Diencephalon (tissue), 1 donor: ENCODE measurements around the gene RPGRIP1L. TPM values are rescaled to one million over a fixed set of nuclear protein-coding genes. Genes with fewer than 3 reads are reported as not detected.

Experiments used
- total RNA-seq: library from RNA; depleted of rRNA; stranded (reverse); fragments of >200 nt; gene quantifications from one replicate; pipeline ENCODE4 v1.2.3, GENCODE V29; 2014

Gene RPGRIP1L
- total RNA-seq: 35.5 TPM

GRCh38 chr16:53703590-53704444, at the start of gene RPGRIP1L, which contains the start of gene FTO:
RPGRIP1L (minus strand) TSS chr16:53703859; CDS start chr16:53700723, 3,136 bp downstream.
FTO (plus strand) TSS chr16:53704156.

Other genes starting within 250 kb of the RPGRIP1L start
- 55.4 TPM for gene AKTIP, start 200.7 kb downstream of the RPGRIP1L start, total RNA-seq
- gene FTO, start 297 bp upstream of the RPGRIP1L start, total RNA-seq: 171 TPM